ENCODE results near the gene EPN1. TPM values are rescaled to one million over a fixed set of nuclear protein-coding genes. Genes with fewer than 3 reads are reported as not detected.

The EPN1 gene
- total RNA-seq, 2 experiments from 2014 or later = 39.0 to 40.5 TPM

DNA sequence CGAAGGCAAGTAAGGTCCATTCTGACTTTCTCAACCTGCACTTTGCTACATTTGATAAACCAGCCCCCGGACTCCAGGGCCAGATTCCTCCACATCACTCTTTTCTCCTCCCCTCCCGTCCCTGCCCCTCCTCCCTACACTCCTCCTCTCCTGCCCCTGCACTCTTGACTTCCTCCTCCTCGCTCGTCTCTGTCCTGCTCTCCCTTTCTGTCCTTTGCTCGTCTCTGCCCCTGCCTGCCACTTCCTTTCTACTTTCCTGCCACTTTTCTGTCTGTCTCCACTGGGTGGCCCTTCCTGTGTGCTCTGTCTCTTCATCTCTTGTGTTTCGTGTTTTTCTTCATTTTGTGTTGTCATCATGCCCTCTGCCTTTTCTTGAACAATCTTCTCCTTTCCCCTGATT lies 13.2 kb upstream of the EPN1 start:
- Mint-ChIP-seq H3K4me1 (ENCODE audit: low read depth) (peaks cover 32% of the 10 kb centered on the region), H3K4me3 (no peak overlapping the region), H3K27ac (peak overlapping the region; percentile 42), H3K36me3 (ENCODE audit: low read depth) (peaks cover 72% of the 10 kb centered on the region), H3K9me3 (no peaks in the 10 kb centered on the region), H3K27me3 (no peaks in the 10 kb centered on the region)
- ATAC-seq (ENCODE audit: poor library complexity) = no peak
- ChIA-PET CTCF (no interaction called here), POLR2A (no interaction called here)
- peaks cover 49% of the 10 kb centered on the region for H3K4me1 ChIP-seq (ENCODE audit: insufficient read depth, low read length)
- TF ChIP-seq CTCF (IDR thresholded peaks at IDR 0.05) = no peak
- H3K4me3 ChIP-seq (ENCODE audit: low read length) = no peak overlapping the region
- no peak overlapping the region for H3K27ac ChIP-seq (ENCODE audit: low read depth in 1 of 2, low read length in 2 of 2)
- no peak for DNase-seq
- peaks cover 77% of the 10 kb centered on the region for H3K36me3 ChIP-seq (ENCODE audit: insufficient read depth, low read length)
- no peaks in the 10 kb centered on the region for H3K9me3 ChIP-seq (ENCODE audit: control insufficient read depth in 1 of 2, insufficient read depth in 1 of 2, low read length in 2 of 2)
- no peaks in the 10 kb centered on the region for H3K27me3 ChIP-seq (ENCODE audit: control insufficient read depth in 1 of 2, insufficient read depth in 2 of 2, low read length in 2 of 2)
- intact Hi-C loops (cut with DNase I, micrococcal nuclease) = no loop called here

DNA sequence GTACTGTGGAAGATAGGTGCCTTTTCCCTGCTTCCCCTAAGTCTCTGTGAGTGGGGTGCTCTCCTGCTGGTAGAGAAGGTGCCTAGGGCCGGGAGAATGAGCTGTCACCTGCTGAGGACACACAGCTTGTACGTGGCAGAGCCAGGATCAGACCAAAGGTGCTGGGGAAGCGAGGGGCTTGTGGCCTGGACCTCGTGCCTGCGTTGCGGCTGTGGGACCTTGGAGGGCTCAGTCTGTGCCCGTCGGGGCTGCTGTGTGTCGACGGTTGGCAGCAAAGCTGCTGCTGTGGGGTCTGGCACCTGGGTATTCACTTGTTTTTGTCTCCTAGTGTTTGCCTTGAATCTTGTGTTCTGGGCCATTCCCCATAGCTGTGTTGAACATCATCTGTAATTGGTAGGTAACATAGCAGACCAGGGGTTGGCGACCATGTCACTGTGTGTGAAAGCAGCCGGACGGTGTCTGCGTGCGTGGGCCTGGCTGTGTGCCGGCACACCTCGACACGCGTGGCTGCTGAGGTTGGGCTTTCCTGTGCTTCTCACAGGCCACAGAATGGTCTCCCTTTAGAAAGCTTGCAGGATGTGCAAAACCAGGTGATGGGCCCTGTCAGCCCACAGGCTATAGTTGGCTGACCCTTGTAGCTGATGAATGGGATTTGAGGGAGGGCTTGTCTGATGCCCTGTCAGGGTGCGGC lies 11.0 kb upstream of the EPN1 start:
- no peak for TF ChIP-seq CTCF (IDR thresholded peaks at IDR 0.05)
- Mint-ChIP-seq H3K27ac (no peak overlapping the region), H3K9me3 (no peaks in the 10 kb centered on the region), H3K4me1 (ENCODE audit: low read depth) (peaks cover 16% of the 10 kb centered on the region), H3K4me3 (no peak overlapping the region), H3K27me3 (no peaks in the 10 kb centered on the region), H3K36me3 (ENCODE audit: low read depth) (peaks cover 80% of the 10 kb centered on the region)
- no peak overlapping the region for H3K4me3 ChIP-seq (ENCODE audit: low read length)
- peaks cover 35% of the 10 kb centered on the region for H3K4me1 ChIP-seq (ENCODE audit: insufficient read depth, low read length)
- ChIA-PET CTCF (interaction anchor here (0.9 kb wide), 1 partner anchor 11 kb away, joined by 6 read pairs; no protein-coding TSS in a partner anchor), POLR2A (interaction anchor here (0.8 to 1.0 kb wide), 2 partner anchors 10 to 30 kb away, joined by 3 read pairs; partner anchors contain the start of gene EPN1)
- DNase-seq = no peak
- ATAC-seq (ENCODE audit: poor library complexity) = no peak
- no peaks in the 10 kb centered on the region for H3K27me3 ChIP-seq (ENCODE audit: control insufficient read depth in 1 of 2, insufficient read depth in 2 of 2, low read length in 2 of 2)
- H3K27ac ChIP-seq (ENCODE audit: low read depth in 1 of 2, low read length in 2 of 2) = no peak overlapping the region
- intact Hi-C loops (cut with DNase I, micrococcal nuclease) = no loop called here
- H3K9me3 ChIP-seq (ENCODE audit: control insufficient read depth in 1 of 2, insufficient read depth in 1 of 2, low read length in 2 of 2) = no peaks in the 10 kb centered on the region
- peaks cover 93% of the 10 kb centered on the region for H3K36me3 ChIP-seq (ENCODE audit: insufficient read depth, low read length)

- no peak overlapping the region for H3K27ac ChIP-seq (ENCODE audit: low read depth in 1 of 2, low read length in 2 of 2)
Observed at GRCh38 chr19:55666343-55667005, 8.6 kb upstream of the EPN1 start.

More at GRCh38 chr19:55666343-55667005, 8.6 kb upstream of the EPN1 start:
- Mint-ChIP-seq H3K4me3 (no peak overlapping the region), H3K4me1 (ENCODE audit: low read depth) (peaks cover 21% of the 10 kb centered on the region), H3K27ac (no peak overlapping the region), H3K27me3 (no peaks in the 10 kb centered on the region), H3K36me3 (ENCODE audit: low read depth) (peaks cover 90% of the 10 kb centered on the region), H3K9me3 (no peaks in the 10 kb centered on the region)
- H3K4me3 ChIP-seq (ENCODE audit: low read length) = no peak overlapping the region
- no peak for ATAC-seq (ENCODE audit: poor library complexity)
- no peaks in the 10 kb centered on the region for H3K9me3 ChIP-seq (ENCODE audit: control insufficient read depth in 1 of 2, insufficient read depth in 1 of 2, low read length in 2 of 2)
- H3K36me3 ChIP-seq (ENCODE audit: insufficient read depth, low read length) = peaks cover 92% of the 10 kb centered on the region
- peaks cover 39% of the 10 kb centered on the region for H3K4me1 ChIP-seq (ENCODE audit: insufficient read depth, low read length)
- H3K27me3 ChIP-seq (ENCODE audit: control insufficient read depth in 1 of 2, insufficient read depth in 2 of 2, low read length in 2 of 2) = no peaks in the 10 kb centered on the region
- no peak for TF ChIP-seq CTCF (IDR thresholded peaks at IDR 0.05)
- DNase-seq = no peak
- ChIA-PET CTCF (no interaction called here), POLR2A (interaction anchor here (0.8 to 1.3 kb wide), 3 partner anchors 10 to 12 kb away, joined by 3 to 6 read pairs (median 4); partner anchors contain the start of gene U2AF2)
- intact Hi-C loops (cut with DNase I, micrococcal nuclease) = no loop called here

All from CD4-positive, alpha-beta T cell (primary cell).